Transverse colon (tissue), 4 donors: ENCODE measurements around the gene GALNT18. TPM values are rescaled to one million over a fixed set of nuclear protein-coding genes. Genes with fewer than 3 reads are reported as not detected.

Experiments
- DNase-seq: peaks from one replicate; pipeline ENCODE4 v3.0.0-alpha.2; 2019
- H3K27ac ChIP-seq, 4 donors: fragments of 200-600 bp; sonication (generic); 2 replicates each; pipeline ENCODE4 v1.5.1; 2016 to 2018; ENCODE audit warnings: inconsistent platforms in 4 of 4
- H3K27me3 ChIP-seq: fragments of 200-600 bp; sonication (generic); 2 replicates; pipeline ENCODE4 v1.5.1; 2017; ENCODE audit warnings: inconsistent platforms
- H3K36me3 ChIP-seq, 4 donors: fragments of 200-600 bp; sonication (generic); 2 replicates each; pipeline ENCODE4 v1.5.1; 2017 to 2019; ENCODE audit warnings: inconsistent platforms in 4 of 4
- H3K4me1 ChIP-seq, 4 donors: fragments of 200-600 bp; sonication (generic); 2 replicates each; pipeline ENCODE4 v1.5.1; 2017 to 2020; ENCODE audit warnings: inconsistent platforms in 4 of 4
- H3K4me3 ChIP-seq, 4 donors: fragments of 200-600 bp; sonication (generic); 1 replicate in 1 of 4; 2 replicates in 3 of 4; pipeline versions ENCODE4 v1.5.1 to v1.6.1; 2017 to 2019; ENCODE audit warnings: inconsistent platforms in 4 of 4
- H3K9me3 ChIP-seq, 2 donors: fragments of 200-600 bp; sonication (generic); 2 replicates each; pipeline ENCODE4 v1.5.1; 2017 to 2019; ENCODE audit warnings: inconsistent platforms in 2 of 2
- CTCF ChIP-seq, 5 experiments: fragments of 200-600 bp in 3 of 5; fragments of 450-650 bp in 2 of 5; sonication (generic) in 3 of 5; IDR thresholded peaks; 1 replicate in 2 of 5; 2 replicates in 3 of 5; pipeline ENCODE4 v1.5.1; 2016 to 2017; ENCODE audit warnings: antibody characterized with exemption in 5 of 5, inconsistent platforms in 3 of 5, mild to moderate bottlenecking in 2 of 5, moderate library complexity in 1 of 5
- EP300 ChIP-seq: sonication (generic); formaldehyde crosslinking; IDR thresholded peaks from one replicate; pipeline ENCODE4 v1.6.1; 2017; ENCODE audit warnings: antibody characterized with exemption, low read depth
- POLR2A ChIP-seq: fragments of 450-650 bp; IDR thresholded peaks from one replicate; pipeline ENCODE4 v1.6.1; 2016; ENCODE audit warnings: antibody characterized with exemption, mild to moderate bottlenecking, moderate library complexity
- POLR2AphosphoS5 ChIP-seq, 3 donors: sonication (generic); formaldehyde crosslinking; IDR thresholded peaks; one replicate each; pipeline ENCODE4 v1.6.1; 2016; ENCODE audit warnings: antibody characterized with exemption in 3 of 3
- WGBS, 2 donors: methylation state at CpG; one replicate each; pipeline ENCODE4 v1.1.5; 2018; ENCODE audit warnings: low coverage in 1 of 2; 5-methylcytosine and 5-hydroxymethylcytosine counted together
- in situ Hi-C, 4 donors: fragments of 200-750 bp; cut with MboI; loops; one replicate each; pipeline versions ENCODE4 v1.15.0 to v1.15.1; 2017; ENCODE audit warnings: low sequenced_read_pairs in 3 of 4, low pct_ligation_motif_present in 1 of 4, low pct_unique_long_range_greater_than_20kb in 1 of 4
- intact Hi-C: fragments of 100-400 bp; cut with DNase I; formaldehyde crosslinking; loops from one replicate; pipeline ENCODE4 v1.15.1; 2023; ENCODE audit warnings: low total_unique reads
- total RNA-seq, 4 donors: library from RNA; depleted of rRNA; stranded (reverse); fragments of >200 nt; gene quantifications; one replicate each; pipeline ENCODE4 v1.1.0, GENCODE V29; 2016

The GALNT18 gene
- total RNA-seq, 4 donors from 2014 or later = 5.6 to 22.1 (median 8.4) TPM

- Histone ChIP-seq H3K36me3 (no peaks in the 10 kb centered on the region), H3K4me1 (peaks cover 0 to 12% (median 5%) of the 10 kb centered on the region in 4 donors), H3K27me3 (no peaks in the 10 kb centered on the region), H3K27ac (no peak overlapping the region), H3K4me3 (no peak overlapping the region), H3K9me3 (no peaks in the 10 kb centered on the region)
- TF ChIP-seq CTCF (IDR thresholded peaks at IDR 0.05) (no peak), POLR2AphosphoS5 (IDR thresholded peaks at IDR 0.05) (no peak), POLR2A (no peak), EP300 (no peak)
- DNase-seq = no peak
- intact Hi-C loops = no loop called here
- 71% methylated on average over 1 of the region's 1 CpG; no CpG with 5 or more reads in 1 of the 2 donors for WGBS, 2 donors
- in situ Hi-C loops = no loop called here
Measured at GRCh38 chr11:11313426-11313825, 308.4 kb downstream of the GALNT18 start.

DNA sequence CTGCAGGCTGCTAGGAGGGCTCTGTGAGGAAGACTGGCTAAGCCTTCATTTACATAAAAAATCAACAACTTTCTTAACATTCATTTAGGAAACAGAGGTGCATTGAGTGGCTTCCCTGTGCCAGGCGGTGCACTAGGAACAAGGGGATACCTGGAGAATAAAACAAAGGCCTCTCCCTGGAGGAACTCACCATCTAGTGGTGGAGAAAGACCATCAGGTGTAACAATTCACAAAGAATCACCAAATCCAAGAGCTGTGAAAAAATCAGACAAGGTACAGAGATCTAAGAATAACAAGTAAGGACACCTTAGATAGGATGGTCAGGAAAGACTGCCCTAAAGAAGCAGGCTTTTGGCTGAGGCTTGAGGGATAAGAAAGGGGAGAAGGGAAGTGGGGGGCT, 309.1 kb downstream of the GALNT18 start:
- H3K36me3 ChIP-seq = no peaks in the 10 kb centered on the region
- intact Hi-C loops = no loop called here
- in situ Hi-C loops = no loop called here
- no peaks in the 10 kb centered on the region for H3K9me3 ChIP-seq
- H3K27ac ChIP-seq = no peak overlapping the region
- peaks cover 0 to 12% (median 5%) of the 10 kb centered on the region in 4 donors for H3K4me1 ChIP-seq
- no peaks in the 10 kb centered on the region for H3K27me3 ChIP-seq
- H3K4me3 ChIP-seq = no peak overlapping the region
- WGBS, 2 donors = 94 to 100% methylated on average over 1 of the region's 1 CpG
- TF ChIP-seq CTCF (IDR thresholded peaks at IDR 0.05) (no peak), EP300 (no peak)
- no peak for DNase-seq

- no peak overlapping the region for H3K27ac ChIP-seq
- no peak for TF ChIP-seq CTCF (IDR thresholded peaks at IDR 0.05)
- TF ChIP-seq POLR2AphosphoS5 (IDR thresholded peaks at IDR 0.05) = no peak
- in situ Hi-C loops (no loop called here), intact Hi-C loops (no loop called here)
- no peaks in the 10 kb centered on the region for H3K9me3 ChIP-seq
- no peaks in the 10 kb centered on the region for H3K36me3 ChIP-seq
- peaks cover 0 to 12% (median 5%) of the 10 kb centered on the region in 4 donors for H3K4me1 ChIP-seq
- no peak for DNase-seq
- H3K4me3 ChIP-seq = no peak overlapping the region
- WGBS, 2 donors = 42 to 66% methylated on average over 2 to 3 of the region's 3 CpGs
- H3K27me3 ChIP-seq = no peaks in the 10 kb centered on the region
Measured at GRCh38 chr11:11311169-11311568, 310.6 kb downstream of the GALNT18 start.

DNA sequence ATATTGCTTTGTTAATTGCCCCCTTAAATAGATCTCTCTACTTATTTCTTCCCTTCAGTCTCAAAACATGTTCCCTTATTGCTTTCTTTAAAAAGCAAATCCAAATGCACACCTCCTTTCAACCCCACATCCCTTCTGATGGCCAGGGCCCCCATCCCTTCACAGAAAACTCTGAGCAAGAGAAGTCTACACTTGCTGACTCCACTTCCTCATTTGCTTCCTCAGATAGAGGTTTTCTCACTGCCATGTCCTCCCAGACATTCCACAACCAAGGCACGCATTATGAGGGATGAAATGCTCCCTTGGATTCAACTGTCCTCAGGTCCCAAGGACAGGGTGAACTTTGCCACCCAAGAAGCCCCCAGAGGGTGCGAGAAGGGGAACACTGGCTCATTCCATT, 311.9 kb downstream of the GALNT18 start:
- Histone ChIP-seq H3K4me3 (no peak overlapping the region), H3K9me3 (no peaks in the 10 kb centered on the region)
- 90 to 100% methylated on average over 1 to 2 of the region's 2 CpGs for WGBS, 2 donors

More for the DNA sequence above, 311.9 kb downstream of the GALNT18 start:
- DNase-seq = no peak
- TF ChIP-seq POLR2AphosphoS5 (IDR thresholded peaks at IDR 0.05) = no peak
- no peak for TF ChIP-seq POLR2A
- no peak for TF ChIP-seq CTCF (IDR thresholded peaks at IDR 0.05)
- no peak for TF ChIP-seq EP300
- intact Hi-C loops = no loop called here
- H3K27ac ChIP-seq = no peak overlapping the region
- in situ Hi-C loops = no loop called here
- H3K4me1 ChIP-seq = peaks cover 0 to 12% (median 5%) of the 10 kb centered on the region in 4 donors
- no peaks in the 10 kb centered on the region for H3K36me3 ChIP-seq
- H3K27me3 ChIP-seq = no peaks in the 10 kb centered on the region
